Activated CD4-positive, alpha-beta T cell treated with anti-CD3 and anti-CD28 coated beads, Interleukin-2, amount 10 ng/mL, durations not matched to agents 24 days and 14 days (primary cell): ENCODE data around the gene RBM11. TPM values are rescaled to one million over a fixed set of nuclear protein-coding genes. Genes with fewer than 3 reads are reported as not detected.

Experiments
- DNase-seq: peaks from one replicate; pipeline ENCODE4 v3.0.0; 2022
- H3K27ac Mint-ChIP-seq: one replicate; pipeline ENCODE4 v1.8.0; 2022; ENCODE audit warnings: mild to moderate bottlenecking, mixed read lengths
- H3K27me3 Mint-ChIP-seq: one replicate; pipeline ENCODE4 v1.8.0; 2022; ENCODE audit warnings: mixed read lengths
- H3K36me3 Mint-ChIP-seq: one replicate; pipeline ENCODE4 v1.8.0; 2022; ENCODE audit warnings: low read depth, mild to moderate bottlenecking, mixed read lengths
- H3K4me1 Mint-ChIP-seq: one replicate; pipeline ENCODE4 v1.8.0; 2021; ENCODE audit warnings: mixed read lengths
- H3K4me3 Mint-ChIP-seq: one replicate; pipeline ENCODE4 v1.8.0; 2022; ENCODE audit warnings: mild to moderate bottlenecking, moderate library complexity, mixed read lengths
- H3K9me3 Mint-ChIP-seq: one replicate; pipeline ENCODE4 v1.8.0; 2021; ENCODE audit warnings: mixed read lengths
- intact Hi-C: fragments of 100-400 bp; cut with micrococcal nuclease; formaldehyde crosslinking; loops from one replicate; pipeline ENCODE4 v1.15.1; 2023
- total RNA-seq: library from RNA; stranded (reverse); gene quantifications from 2 replicates; pipeline ENCODE4 v1.2.3, GENCODE V29; 2022

RBM11 gene
- total RNA-seq, 1 donor from 2014 or later = 0.84 TPM

GRCh38 chr21:14245711-14246110 lies 29.8 kb downstream of the RBM11 start:
- Mint-ChIP-seq H3K4me3 (no peak overlapping the region), H3K27ac (no peak overlapping the region), H3K9me3 (no peaks in the 10 kb centered on the region), H3K36me3 (no peaks in the 10 kb centered on the region), H3K27me3 (peaks cover 6% of the 10 kb centered on the region), H3K4me1 (no peaks in the 10 kb centered on the region)
- intact Hi-C loops = no loop called here
- DNase-seq = no peak

DNA sequence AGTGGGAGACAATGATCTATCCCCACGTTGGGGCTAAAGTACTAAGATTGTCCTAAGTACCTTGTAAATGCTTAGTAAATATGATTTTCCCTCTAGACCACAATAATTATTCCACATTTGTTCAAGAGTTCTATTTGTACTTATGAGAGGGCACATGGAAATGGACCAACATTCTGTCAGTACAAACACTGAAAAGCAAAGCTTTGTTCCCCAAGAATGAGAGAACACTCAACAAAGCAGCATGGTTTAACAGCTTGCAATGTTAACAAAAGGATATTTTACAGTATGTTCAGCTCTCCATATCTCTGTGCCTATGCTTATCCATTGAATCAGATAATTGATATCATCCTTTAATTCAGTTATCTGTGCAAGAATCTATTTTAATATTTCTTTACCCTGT lies 35.4 kb downstream of the RBM11 start:
- peaks cover 14% of the 10 kb centered on the region for H3K27me3 Mint-ChIP-seq
- H3K36me3 Mint-ChIP-seq = no peaks in the 10 kb centered on the region
- DNase-seq = no peak
- H3K9me3 Mint-ChIP-seq = no peaks in the 10 kb centered on the region
- H3K4me1 Mint-ChIP-seq = peaks cover 2% of the 10 kb centered on the region
- no peak overlapping the region for H3K27ac Mint-ChIP-seq
- no peak overlapping the region for H3K4me3 Mint-ChIP-seq
- intact Hi-C loops = loop anchor here (10.0 kb wide), 1 partner anchor 133 kb away; the partner anchor contains the start of gene HSPA13

GRCh38 chr21:14259747-14260146 lies 43.8 kb downstream of the RBM11 start:
- H3K27me3 Mint-ChIP-seq = peaks cover 12% of the 10 kb centered on the region
- DNase-seq = no peak
- H3K4me3 Mint-ChIP-seq = no peak overlapping the region
- H3K9me3 Mint-ChIP-seq = no peaks in the 10 kb centered on the region
- intact Hi-C loops = loop anchor here (5.0 to 10.0 kb wide), 2 partner anchors 125 to 513 kb away; partner anchors contain the start of gene HSPA13
- no peaks in the 10 kb centered on the region for H3K4me1 Mint-ChIP-seq
- H3K27ac Mint-ChIP-seq = no peak overlapping the region
- H3K36me3 Mint-ChIP-seq = no peaks in the 10 kb centered on the region

- intact Hi-C loops = no loop called here
- Mint-ChIP-seq H3K27me3 (peaks cover 11% of the 10 kb centered on the region), H3K9me3 (no peaks in the 10 kb centered on the region), H3K4me1 (no peaks in the 10 kb centered on the region), H3K36me3 (no peaks in the 10 kb centered on the region), H3K4me3 (no peak overlapping the region), H3K27ac (no peak overlapping the region)
- no peak for DNase-seq
Measured at GRCh38 chr21:14260174-14260764, 44.3 kb downstream of the RBM11 start.

- no peak overlapping the region for H3K4me3 Mint-ChIP-seq
- H3K4me1 Mint-ChIP-seq = no peaks in the 10 kb centered on the region
- peaks cover 11% of the 10 kb centered on the region for H3K27me3 Mint-ChIP-seq
- intact Hi-C loops = no loop called here
- no peaks in the 10 kb centered on the region for H3K36me3 Mint-ChIP-seq
- H3K9me3 Mint-ChIP-seq = no peaks in the 10 kb centered on the region
- H3K27ac Mint-ChIP-seq = no peak overlapping the region
- no peak for DNase-seq
Measured at GRCh38 chr21:14262039-14262438, 46.1 kb downstream of the RBM11 start.

DNA sequence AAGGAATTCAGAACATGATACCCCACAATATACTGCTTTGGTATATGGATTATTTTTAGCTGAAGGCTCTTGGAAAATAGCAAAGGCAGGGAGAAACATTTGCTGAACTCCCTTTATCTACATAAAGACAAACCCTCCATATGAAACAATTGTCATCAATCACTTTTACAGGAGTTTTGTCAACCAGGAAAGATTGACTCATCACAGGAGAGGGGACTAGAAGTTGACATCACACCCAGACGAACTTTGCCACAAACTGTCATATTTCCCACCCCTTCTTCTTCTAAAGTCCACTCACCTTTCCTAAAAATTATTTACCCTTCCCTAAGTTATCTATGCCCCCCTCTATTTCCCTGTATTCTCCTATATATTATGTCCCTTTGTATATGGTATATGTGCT lies 47.9 kb downstream of the RBM11 start:
- H3K4me3 Mint-ChIP-seq = no peak overlapping the region
- no peaks in the 10 kb centered on the region for H3K4me1 Mint-ChIP-seq
- H3K27me3 Mint-ChIP-seq = peaks cover 11% of the 10 kb centered on the region
- intact Hi-C loops = no loop called here
- H3K9me3 Mint-ChIP-seq = no peaks in the 10 kb centered on the region
- no peak overlapping the region for H3K27ac Mint-ChIP-seq
- no peak for DNase-seq
- no peaks in the 10 kb centered on the region for H3K36me3 Mint-ChIP-seq

DNA sequence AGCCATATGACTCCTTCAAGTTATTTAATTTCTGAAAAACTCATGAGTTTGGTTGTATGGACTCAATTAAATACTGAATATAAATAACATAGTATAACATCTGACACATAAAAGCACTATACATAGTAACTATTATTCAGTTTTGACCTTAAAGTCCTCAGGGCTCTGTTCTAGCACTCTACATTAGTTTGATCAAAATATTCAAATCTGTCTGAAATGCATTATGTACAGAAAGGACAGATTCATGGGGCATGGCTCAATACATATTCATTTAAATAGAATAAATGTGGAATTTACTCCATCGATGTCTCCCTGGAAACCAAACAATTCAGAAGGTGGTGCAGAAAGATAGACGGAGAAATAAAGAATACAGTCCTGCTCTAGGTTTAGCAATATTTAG lies 49.1 kb downstream of the RBM11 start:
- Mint-ChIP-seq H3K4me1 (no peaks in the 10 kb centered on the region), H3K36me3 (no peaks in the 10 kb centered on the region), H3K4me3 (no peak overlapping the region), H3K27ac (no peak overlapping the region), H3K27me3 (peaks cover 6% of the 10 kb centered on the region), H3K9me3 (no peaks in the 10 kb centered on the region)
- DNase-seq = no peak
- intact Hi-C loops = no loop called here

GRCh38 chr21:14267076-14267475 lies 51.1 kb downstream of the RBM11 start:
- Mint-ChIP-seq H3K4me1 (no peaks in the 10 kb centered on the region), H3K9me3 (no peaks in the 10 kb centered on the region), H3K4me3 (no peak overlapping the region), H3K27ac (no peak overlapping the region), H3K27me3 (peaks cover 9% of the 10 kb centered on the region), H3K36me3 (no peaks in the 10 kb centered on the region)
- DNase-seq = no peak
- intact Hi-C loops = no loop called here

- intact Hi-C loops = no loop called here
- Mint-ChIP-seq H3K9me3 (no peaks in the 10 kb centered on the region), H3K4me1 (no peaks in the 10 kb centered on the region), H3K36me3 (no peaks in the 10 kb centered on the region), H3K27ac (no peak overlapping the region), H3K4me3 (no peak overlapping the region), H3K27me3 (peaks cover 30% of the 10 kb centered on the region)
- DNase-seq = no peak
Measured at GRCh38 chr21:14270631-14271030, 54.7 kb downstream of the RBM11 start.

GRCh38 chr21:14271053-14271452 lies 55.1 kb downstream of the RBM11 start:
- no peaks in the 10 kb centered on the region for H3K36me3 Mint-ChIP-seq
- DNase-seq = no peak
- no peak overlapping the region for H3K27ac Mint-ChIP-seq
- no peak overlapping the region for H3K4me3 Mint-ChIP-seq
- H3K4me1 Mint-ChIP-seq = no peaks in the 10 kb centered on the region
- H3K27me3 Mint-ChIP-seq = peaks cover 33% of the 10 kb centered on the region
- intact Hi-C loops = no loop called here
- H3K9me3 Mint-ChIP-seq = no peaks in the 10 kb centered on the region

DNA sequence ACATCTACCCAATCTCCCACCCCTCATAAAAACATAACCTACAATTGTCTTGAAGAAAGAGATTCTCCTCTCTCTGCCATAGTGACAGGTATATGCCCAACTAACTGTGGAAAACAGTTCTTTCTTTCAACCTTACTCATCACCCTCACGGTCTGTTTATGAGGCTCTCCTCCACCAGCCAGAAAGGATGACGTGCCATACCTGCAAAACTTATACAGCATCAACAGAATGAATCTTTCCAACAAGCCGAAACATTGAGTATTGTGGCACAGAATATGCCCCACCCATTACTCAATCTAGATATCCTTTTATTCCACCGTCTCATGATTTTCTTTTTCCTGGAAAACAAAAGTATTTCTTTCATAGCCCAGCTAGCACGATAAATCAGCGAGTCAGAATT lies 55.7 kb downstream of the RBM11 start:
- no peak overlapping the region for H3K4me3 Mint-ChIP-seq
- no peaks in the 10 kb centered on the region for H3K9me3 Mint-ChIP-seq
- no peak for DNase-seq
- no peak overlapping the region for H3K27ac Mint-ChIP-seq
- no peaks in the 10 kb centered on the region for H3K36me3 Mint-ChIP-seq
- intact Hi-C loops = no loop called here
- H3K27me3 Mint-ChIP-seq = peaks cover 31% of the 10 kb centered on the region
- H3K4me1 Mint-ChIP-seq = no peaks in the 10 kb centered on the region

DNA sequence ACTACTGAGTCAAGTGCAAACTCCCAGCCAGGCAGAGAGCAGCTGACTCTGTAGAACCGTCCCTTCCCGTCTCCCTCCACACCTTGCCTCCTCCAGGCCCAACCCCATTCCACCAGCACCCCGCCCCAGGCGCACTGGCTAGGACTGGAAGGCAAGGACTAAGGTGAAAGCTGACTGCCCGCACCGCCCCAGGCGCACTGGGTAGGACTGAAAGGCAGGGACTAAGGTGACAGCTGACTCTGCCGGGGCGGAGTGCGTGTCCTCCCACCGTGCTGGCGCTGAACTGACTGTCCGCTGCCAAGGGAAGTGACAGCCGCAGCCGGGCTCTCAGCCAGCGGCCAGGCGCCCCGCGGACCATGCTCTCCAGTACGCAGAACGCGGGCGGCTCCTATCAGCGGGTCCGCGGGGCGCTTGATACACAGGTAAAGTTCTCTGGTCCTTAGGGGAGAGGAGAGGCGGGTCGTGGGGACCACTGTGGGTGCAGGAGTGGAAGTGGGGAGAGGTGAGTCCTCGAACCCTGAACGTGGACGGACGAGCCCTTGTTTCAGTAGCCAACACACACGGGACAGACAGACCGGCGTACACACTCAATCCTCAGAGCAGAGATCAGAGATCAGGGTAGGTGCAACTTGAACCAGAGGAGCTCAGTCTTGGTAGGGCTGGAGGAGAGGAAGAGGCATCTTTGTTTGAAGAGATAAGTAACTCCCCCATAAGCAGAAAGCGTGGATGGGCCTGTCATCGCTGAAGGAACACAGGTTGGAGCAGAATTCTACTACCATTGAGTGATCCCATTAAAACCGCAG lies 58.0 kb downstream of the RBM11 start:
- no peaks in the 10 kb centered on the region for H3K4me1 Mint-ChIP-seq
- peak overlapping the region; percentile 45 for H3K4me3 Mint-ChIP-seq
- H3K27ac Mint-ChIP-seq = no peak overlapping the region
- peaks cover 35% of the 10 kb centered on the region for H3K27me3 Mint-ChIP-seq
- no peak for DNase-seq
- no peaks in the 10 kb centered on the region for H3K9me3 Mint-ChIP-seq
- intact Hi-C loops = no loop called here
- no peaks in the 10 kb centered on the region for H3K36me3 Mint-ChIP-seq

DNA sequence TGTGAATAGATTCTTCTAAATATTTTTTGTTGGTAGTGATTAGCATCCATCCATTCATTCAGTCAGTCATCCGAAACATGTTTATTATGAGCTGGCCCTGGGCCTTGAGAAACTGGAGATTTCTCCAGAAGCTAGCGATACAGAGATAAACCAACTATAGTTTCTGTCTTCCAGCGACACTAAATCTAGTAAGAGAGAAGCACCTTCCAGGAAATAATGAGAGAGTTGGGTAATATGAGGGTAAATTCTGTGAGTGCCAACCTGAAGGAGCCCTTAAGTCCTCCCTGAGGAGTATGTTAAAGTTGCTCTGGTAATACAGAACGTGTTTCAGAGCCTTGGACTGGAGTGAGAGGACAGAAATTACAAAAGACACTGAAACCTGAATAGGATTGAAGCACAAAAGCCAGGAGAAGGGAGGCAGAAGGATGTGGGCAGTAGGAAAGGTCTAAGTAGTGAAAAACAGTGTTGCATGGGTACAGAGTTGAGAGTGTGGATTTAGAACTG lies 59.8 kb downstream of the RBM11 start:
- Mint-ChIP-seq H3K36me3 (no peaks in the 10 kb centered on the region), H3K4me3 (no peak overlapping the region), H3K27me3 (peaks cover 44% of the 10 kb centered on the region), H3K9me3 (no peaks in the 10 kb centered on the region), H3K4me1 (no peaks in the 10 kb centered on the region), H3K27ac (no peak overlapping the region)
- intact Hi-C loops = no loop called here
- DNase-seq = no peak
